ENCODE data around the gene KRCC1.

Gene KRCC1

DNA sequence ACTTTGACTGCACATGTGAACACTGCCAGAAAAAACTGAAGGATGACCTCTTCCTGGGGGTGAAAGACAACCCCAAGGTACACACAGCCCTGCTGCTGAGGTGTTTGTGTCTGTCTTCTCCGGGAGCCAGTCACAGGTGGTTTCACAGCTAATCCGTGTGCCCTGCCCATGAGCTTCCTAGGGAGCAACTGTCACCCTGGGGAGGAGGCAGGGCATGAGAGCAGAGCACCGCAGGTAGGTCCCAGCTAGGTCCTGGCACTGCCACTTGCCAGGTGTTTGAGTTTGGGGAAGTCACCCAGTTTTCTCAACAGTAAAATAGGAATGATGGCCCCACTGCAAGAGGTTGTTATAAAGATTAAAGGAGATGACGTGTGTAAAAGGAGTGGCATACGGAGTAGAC lies 41.1 kb upstream of the KRCC1 start:
- Histone ChIP-seq H3K27me3 (ENCODE audit: low read length) (no peaks in the 10 kb centered on the region), H3K79me2 (ENCODE audit: insufficient read depth, low read length) (no peaks in the 10 kb centered on the region), H3K9ac (ENCODE audit: low read length) (no peak overlapping the region), H3K9me3 (ENCODE audit: insufficient read depth, low read length) (no peaks in the 10 kb centered on the region), H3K36me3 (ENCODE audit: low read length) (no peaks in the 10 kb centered on the region), H3K4me2 (ENCODE audit: low read depth, low read length, poor library complexity, severe bottlenecking) (no peak overlapping the region), H3K9me2 (replicated peaks; ENCODE audit: insufficient read depth, low read length) (no peaks in the 10 kb centered on the region), H3F3A (ENCODE audit: insufficient read depth) (no peaks in the 10 kb centered on the region), H4K20me1 (ENCODE audit: low read depth, low read length) (no peaks in the 10 kb centered on the region), H3K4me3 (ENCODE audit: insufficient read depth, low read length, poor library complexity, severe bottlenecking) (no peak overlapping the region), H3K27ac (ENCODE audit: low read depth, low read length) (no peak overlapping the region), H2AFZ (ENCODE audit: low read depth, low read length, severe bottlenecking) (no peak overlapping the region)
- TF ChIP-seq EZH2phosphoT487 (conservative IDR thresholded peaks at IDR 0.05; ENCODE audit: low read length) (no peak), CTCF (IDR thresholded peaks at IDR 0.05; ENCODE audit: insufficient read depth, low read length, poor library complexity, severe bottlenecking) (no peak)

DNA sequence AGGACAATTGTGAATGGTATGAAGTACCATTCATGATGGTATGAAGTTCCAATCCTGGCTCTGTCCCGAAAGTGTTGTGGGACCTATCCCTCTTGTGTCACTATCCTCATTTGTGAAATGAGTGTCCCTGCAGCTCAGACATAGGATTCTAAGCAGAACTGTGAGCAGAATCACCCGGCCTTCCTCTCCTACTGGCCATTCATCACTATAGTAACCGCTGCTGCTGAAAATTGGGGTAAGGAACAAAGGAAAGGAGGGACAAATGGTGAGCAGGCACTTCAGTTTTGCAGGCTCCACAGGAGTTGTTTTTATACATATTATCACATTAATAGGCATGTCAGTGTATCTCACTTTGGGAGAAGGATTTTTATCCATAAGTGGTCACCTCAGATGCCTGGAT lies 39.4 kb upstream of the KRCC1 start:
- Histone ChIP-seq H3K9me3 (ENCODE audit: insufficient read depth, low read length) (no peaks in the 10 kb centered on the region), H2AFZ (ENCODE audit: low read depth, low read length, severe bottlenecking) (no peak overlapping the region), H4K20me1 (ENCODE audit: low read depth, low read length) (no peaks in the 10 kb centered on the region), H3K4me3 (ENCODE audit: insufficient read depth, low read length, poor library complexity, severe bottlenecking) (no peak overlapping the region), H3K4me2 (ENCODE audit: low read depth, low read length, poor library complexity, severe bottlenecking) (no peak overlapping the region), H3K27me3 (ENCODE audit: low read length) (no peaks in the 10 kb centered on the region), H3K36me3 (ENCODE audit: low read length) (no peaks in the 10 kb centered on the region), H3K27ac (ENCODE audit: low read depth, low read length) (no peak overlapping the region), H3K79me2 (ENCODE audit: insufficient read depth, low read length) (no peaks in the 10 kb centered on the region), H3F3A (ENCODE audit: insufficient read depth) (no peaks in the 10 kb centered on the region), H3K9me2 (replicated peaks; ENCODE audit: insufficient read depth, low read length) (no peaks in the 10 kb centered on the region), H3K9ac (ENCODE audit: low read length) (no peak overlapping the region)
- TF ChIP-seq EZH2phosphoT487 (conservative IDR thresholded peaks at IDR 0.05; ENCODE audit: low read length) = no peak
- no peak for TF ChIP-seq CTCF (IDR thresholded peaks at IDR 0.05; ENCODE audit: insufficient read depth, low read length, poor library complexity, severe bottlenecking)

DNA sequence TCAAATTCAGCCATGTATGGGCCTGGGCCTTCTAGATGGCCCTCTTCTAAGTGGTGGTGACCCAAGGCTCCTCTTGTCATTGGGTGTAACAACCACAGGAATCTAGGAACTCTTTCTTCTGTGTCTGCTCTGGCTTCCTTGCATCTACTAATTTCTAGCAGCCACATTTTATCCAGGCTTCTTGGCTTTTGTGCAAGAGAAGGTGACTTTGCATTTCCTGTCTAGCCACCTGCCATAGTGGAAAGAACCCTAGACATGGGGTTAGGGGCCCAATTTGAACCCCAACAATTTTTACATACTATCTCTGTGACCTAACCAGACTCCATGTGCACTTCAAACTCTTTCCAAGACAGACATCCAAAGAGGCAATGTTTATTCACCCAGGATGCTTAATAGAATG lies 37.2 kb upstream of the KRCC1 start:
- TF ChIP-seq CTCF (IDR thresholded peaks at IDR 0.05; ENCODE audit: insufficient read depth, low read length, poor library complexity, severe bottlenecking) (no peak), EZH2phosphoT487 (conservative IDR thresholded peaks at IDR 0.05; ENCODE audit: low read length) (no peak)
- no peaks in the 10 kb centered on the region for H3K27me3 ChIP-seq (ENCODE audit: low read length)
- no peaks in the 10 kb centered on the region for H3K36me3 ChIP-seq (ENCODE audit: low read length)
- H3K9me2 ChIP-seq (replicated peaks; ENCODE audit: insufficient read depth, low read length) = no peaks in the 10 kb centered on the region
- H3K27ac ChIP-seq (ENCODE audit: low read depth, low read length) = no peak overlapping the region
- H3K9me3 ChIP-seq (ENCODE audit: insufficient read depth, low read length) = no peaks in the 10 kb centered on the region
- no peak overlapping the region for H3K4me2 ChIP-seq (ENCODE audit: low read depth, low read length, poor library complexity, severe bottlenecking)
- H2AFZ ChIP-seq (ENCODE audit: low read depth, low read length, severe bottlenecking) = no peak overlapping the region
- H3F3A ChIP-seq (ENCODE audit: insufficient read depth) = no peaks in the 10 kb centered on the region
- no peak overlapping the region for H3K4me3 ChIP-seq (ENCODE audit: insufficient read depth, low read length, poor library complexity, severe bottlenecking)
- no peaks in the 10 kb centered on the region for H3K79me2 ChIP-seq (ENCODE audit: insufficient read depth, low read length)
- H4K20me1 ChIP-seq (ENCODE audit: low read depth, low read length) = no peaks in the 10 kb centered on the region
- no peak overlapping the region for H3K9ac ChIP-seq (ENCODE audit: low read length)

- Histone ChIP-seq H4K20me1 (ENCODE audit: low read depth, low read length) (no peaks in the 10 kb centered on the region), H3K9me3 (ENCODE audit: insufficient read depth, low read length) (no peaks in the 10 kb centered on the region), H2AFZ (ENCODE audit: low read depth, low read length, severe bottlenecking) (no peak overlapping the region), H3F3A (ENCODE audit: insufficient read depth) (no peaks in the 10 kb centered on the region), H3K9ac (ENCODE audit: low read length) (no peak overlapping the region), H3K36me3 (ENCODE audit: low read length) (no peaks in the 10 kb centered on the region), H3K79me2 (ENCODE audit: insufficient read depth, low read length) (no peaks in the 10 kb centered on the region), H3K4me2 (ENCODE audit: low read depth, low read length, poor library complexity, severe bottlenecking) (no peak overlapping the region), H3K27ac (ENCODE audit: low read depth, low read length) (no peak overlapping the region), H3K9me2 (replicated peaks; ENCODE audit: insufficient read depth, low read length) (no peaks in the 10 kb centered on the region), H3K27me3 (ENCODE audit: low read length) (no peaks in the 10 kb centered on the region), H3K4me3 (ENCODE audit: insufficient read depth, low read length, poor library complexity, severe bottlenecking) (no peak overlapping the region)
- no peak for TF ChIP-seq CTCF (IDR thresholded peaks at IDR 0.05; ENCODE audit: insufficient read depth, low read length, poor library complexity, severe bottlenecking)
- no peak for TF ChIP-seq EZH2phosphoT487 (conservative IDR thresholded peaks at IDR 0.05; ENCODE audit: low read length)
Measured at GRCh38 chr2:88091943-88092342, 36.4 kb upstream of the KRCC1 start.

Data from SU-DHL-6 (cell line).